Measurements from ENCODE around the gene KRT36. TPM values are rescaled to one million over a fixed set of nuclear protein-coding genes. Genes with fewer than 3 reads are reported as not detected.

KRT36 gene
- total RNA-seq, 1 donor from 2014 or later, result not detected

GRCh38 chr17:41442739-41443138, 47.0 kb downstream of the KRT36 start:
- no peak for DNase-seq (ENCODE audit: low read depth in 2 of 2)

GRCh38 chr17:41440531-41441033, 49.1 kb downstream of the KRT36 start, which contains the start of gene KRT38:
KRT38 (minus strand) TSS chr17:41440983; CDS start chr17:41440921, 62 bp downstream.
- DNase-seq (ENCODE audit: low read depth in 2 of 2), result no peak

- no peak for DNase-seq (ENCODE audit: low read depth in 2 of 2)
These were observed 50.3 kb downstream of the KRT36 start for GRCh38 chr17:41439375-41439774.

GRCh38 chr17:41437769-41438168, 51.9 kb downstream of the KRT36 start:
- no peak for DNase-seq (ENCODE audit: low read depth in 2 of 2)

GRCh38 chr17:41437254-41437653, 52.5 kb downstream of the KRT36 start:
- no peak for DNase-seq (ENCODE audit: low read depth in 2 of 2)

Other genes starting within 250 kb of the KRT36 start
- not detected in 2 replicates for gene KRTAP9-4, start 240.2 kb downstream of the KRT36 start, total RNA-seq
- gene KRTAP9-9, start 234.5 kb downstream of the KRT36 start, total RNA-seq, result not detected in 2 replicates
- gene KRTAP9-6, start 224.5 kb downstream of the KRT36 start, total RNA-seq, result not detected in 2 replicates
- gene KRTAP9-7, start 214.2 kb downstream of the KRT36 start, total RNA-seq, result not detected in 2 replicates
- gene KRTAP29-1, start 187.1 kb downstream of the KRT36 start, total RNA-seq, result not detected in 2 replicates
- gene KRTAP16-1, start 180.6 kb downstream of the KRT36 start, total RNA-seq, result not detected in 2 replicates
- not detected in 2 replicates for gene KRTAP17-1, start 174.2 kb downstream of the KRT36 start, total RNA-seq
- gene KRT33A, start 139.1 kb downstream of the KRT36 start, total RNA-seq, result not detected in 2 replicates
- gene KRT33B, start 120.1 kb downstream of the KRT36 start, total RNA-seq, result not detected in 2 replicates
- gene KRT34, start 107.6 kb downstream of the KRT36 start, total RNA-seq, result under 0.01 TPM in 1 of 2 replicates, not detected in the other
- not detected in 2 replicates for gene KRT31, start 92.3 kb downstream of the KRT36 start, total RNA-seq
- not detected in 2 replicates for gene KRT37, start 65.3 kb downstream of the KRT36 start, total RNA-seq
- not detected in 2 replicates for gene KRT38, start 48.9 kb downstream of the KRT36 start, total RNA-seq
- gene KRT32, start 22.5 kb downstream of the KRT36 start, total RNA-seq, result not detected in 2 replicates
- gene KRT35, start 8.8 kb downstream of the KRT36 start, total RNA-seq, result not detected in 2 replicates
- gene KRT13, start 15.7 kb upstream of the KRT36 start, total RNA-seq, result not detected in 2 replicates
- gene KRT15, start 29.0 kb upstream of the KRT36 start, total RNA-seq, result 0.13 and 1.2 TPM in 2 replicates
- gene KRT19, start 38.4 kb upstream of the KRT36 start, total RNA-seq, result 4.2 and 11.3 TPM in 2 replicates
- gene KRT9, start 82.1 kb upstream of the KRT36 start, total RNA-seq, result not detected in 2 replicates
- gene KRT14, start 97.0 kb upstream of the KRT36 start, total RNA-seq, result not detected in 2 replicates
- gene KRT16, start 122.9 kb upstream of the KRT36 start, total RNA-seq, result not detected in 2 replicates
- gene KRT17, start 134.7 kb upstream of the KRT36 start, total RNA-seq, result 0.25 and 0.39 TPM in 2 replicates
- gene EIF1, start 199.0 kb upstream of the KRT36 start, total RNA-seq, result 43.6 and 66.6 TPM in 2 replicates
- not detected in 2 replicates for gene GAST, start 222.4 kb upstream of the KRT36 start, total RNA-seq
- 0.13 and 0.25 TPM in 2 replicates for gene HAP1, start 244.7 kb upstream of the KRT36 start, total RNA-seq